SIG-M5 (cell line): ENCODE results near the gene PLEKHG4B.
"Not testable (repeated sequence)": the region's sequence is repeated elsewhere in the genome, so short reads cannot be mapped to it uniquely, and the experiment has no call there.

Experiments used
- DNase-seq: peaks from one replicate; lab custom pipeline; 2025; lab: John Stamatoyannopoulos, UW

The PLEKHG4B gene

DNA sequence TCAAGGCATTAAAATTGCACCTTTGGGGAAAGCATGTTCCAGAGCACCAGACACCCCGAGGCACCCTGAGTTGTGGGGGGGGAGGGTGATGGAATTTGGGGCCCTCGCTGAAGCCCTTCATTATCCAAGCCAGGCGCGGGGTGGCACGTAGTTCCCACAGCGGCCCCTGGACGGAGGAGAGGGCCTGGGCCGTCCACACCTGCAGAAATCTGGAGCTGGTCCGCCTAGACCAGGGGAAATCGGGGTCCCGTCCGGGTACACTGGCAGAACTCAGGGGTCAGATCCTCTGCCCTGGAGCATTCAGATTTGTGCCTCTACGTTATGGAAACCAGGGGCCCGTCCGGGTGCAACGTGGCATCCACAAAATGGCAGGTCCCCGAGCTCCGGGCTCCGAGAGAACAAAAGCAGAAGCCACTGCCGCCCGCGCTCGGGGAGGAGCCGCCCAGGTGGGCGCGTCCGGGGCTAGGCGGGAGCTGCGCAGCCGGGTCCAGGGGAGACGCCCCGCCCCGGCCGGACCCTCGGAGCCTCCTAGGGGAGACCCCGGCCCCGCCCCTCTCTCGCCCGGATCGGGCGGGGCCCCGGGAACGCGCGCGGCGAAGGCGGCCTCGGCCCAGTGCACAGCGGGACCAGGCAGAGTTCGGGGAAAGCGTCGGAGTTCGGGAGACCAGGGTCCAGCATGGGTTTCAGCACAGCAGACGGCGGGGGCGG is at the start of gene PLEKHG4B:
TSS of gene PLEKHG4B (plus strand) at position 613 of the 708 bp plus-strand sequence. CDS start at position 677, 64 bp downstream.
- DNase-seq: no peak

- DNase-seq: no peak
These were observed 49.7 kb upstream of the PLEKHG4B start for GRCh38 chr5:42250-42649.

- DNase-seq: no peak
These were observed 43.8 kb upstream of the PLEKHG4B start for GRCh38 chr5:48192-48591.

GRCh38 chr5:49530-49929 is 42.4 kb upstream of the PLEKHG4B start:
- DNase-seq: not testable (repeated sequence)

GRCh38 chr5:49953-50544 is 41.9 kb upstream of the PLEKHG4B start:
- no peak for DNase-seq

- DNase-seq: no peak
These were observed 41.1 kb upstream of the PLEKHG4B start for GRCh38 chr5:50724-51499.

DNA sequence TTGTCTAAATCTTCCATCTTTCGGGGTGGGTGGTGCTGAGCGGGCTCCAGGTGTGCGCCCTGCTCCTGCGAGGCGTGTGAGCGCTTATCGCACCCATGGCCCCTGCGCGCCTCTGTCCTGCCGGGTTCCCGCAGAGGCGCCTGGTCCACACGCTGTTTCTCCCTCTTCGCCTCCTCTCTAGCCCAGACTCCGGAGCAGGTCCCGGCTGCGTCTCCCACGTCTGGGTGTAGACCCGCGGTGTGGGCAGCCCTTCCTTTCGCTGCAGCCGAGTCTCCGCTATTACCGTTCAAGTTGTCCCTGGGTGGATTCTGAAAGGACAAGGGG is 40.5 kb upstream of the PLEKHG4B start:
- DNase-seq: no peak

GRCh38 chr5:53381-54174 is 38.4 kb upstream of the PLEKHG4B start:
- DNase-seq: no peak

- no peak for DNase-seq
These were observed 37.7 kb upstream of the PLEKHG4B start for GRCh38 chr5:54175-54730.

- no peak for DNase-seq
These were observed 36.9 kb upstream of the PLEKHG4B start for GRCh38 chr5:54876-55569.

DNA sequence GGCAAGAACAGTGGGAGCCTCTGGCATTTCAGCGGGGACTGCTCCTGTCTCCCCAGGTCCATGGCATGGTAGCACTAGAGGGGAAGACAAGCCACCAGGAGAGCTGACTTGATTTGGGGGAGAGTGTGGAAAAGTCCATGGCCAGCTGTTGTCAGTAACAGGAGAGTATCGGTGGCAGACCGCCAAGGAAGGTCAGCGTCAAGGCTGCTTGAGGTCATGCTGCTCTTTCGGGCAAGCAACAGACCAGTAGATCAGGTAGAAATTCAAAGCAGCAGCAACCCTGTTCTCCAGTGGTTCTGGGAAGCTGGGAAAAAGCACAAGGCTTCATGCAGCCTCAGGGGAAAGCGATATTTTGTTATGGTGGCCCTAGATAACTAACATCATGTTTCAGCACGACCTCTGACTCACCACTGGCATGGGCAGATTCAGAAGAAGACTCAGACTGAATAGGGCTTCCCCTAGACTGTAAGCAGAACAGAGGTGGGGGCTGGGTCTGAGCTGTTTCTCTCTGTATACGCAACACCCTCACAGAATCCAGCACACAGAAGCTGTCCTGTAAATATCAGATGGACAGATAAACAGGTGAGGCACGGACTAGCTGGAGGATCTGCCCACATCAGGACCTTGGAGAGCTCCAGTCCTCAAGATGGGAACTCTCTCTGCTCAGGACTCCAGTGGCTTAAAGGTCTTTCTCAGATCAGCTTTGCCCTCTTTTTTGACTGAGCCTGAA is 35.2 kb upstream of the PLEKHG4B start:
- DNase-seq: no peak

DNA sequence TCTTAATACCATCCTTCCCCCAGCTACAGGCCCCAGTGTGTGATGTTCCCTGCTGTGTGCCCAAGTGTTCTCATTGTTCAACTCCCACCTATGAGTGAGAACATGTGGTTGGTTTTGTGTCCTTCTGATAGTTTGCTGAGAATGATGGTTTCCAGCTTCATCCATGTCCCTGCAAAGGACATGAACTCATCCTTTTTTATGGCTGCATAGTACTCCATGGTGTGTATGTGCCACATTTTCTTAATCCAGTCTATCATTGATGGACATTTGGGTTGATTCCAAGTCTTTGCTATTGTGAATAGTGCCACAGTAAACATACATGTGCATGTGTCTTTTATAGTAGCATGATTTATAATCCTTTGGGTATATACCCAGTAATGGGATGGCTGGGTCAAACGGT is 31.7 kb upstream of the PLEKHG4B start:
- not testable (repeated sequence) for DNase-seq

DNA sequence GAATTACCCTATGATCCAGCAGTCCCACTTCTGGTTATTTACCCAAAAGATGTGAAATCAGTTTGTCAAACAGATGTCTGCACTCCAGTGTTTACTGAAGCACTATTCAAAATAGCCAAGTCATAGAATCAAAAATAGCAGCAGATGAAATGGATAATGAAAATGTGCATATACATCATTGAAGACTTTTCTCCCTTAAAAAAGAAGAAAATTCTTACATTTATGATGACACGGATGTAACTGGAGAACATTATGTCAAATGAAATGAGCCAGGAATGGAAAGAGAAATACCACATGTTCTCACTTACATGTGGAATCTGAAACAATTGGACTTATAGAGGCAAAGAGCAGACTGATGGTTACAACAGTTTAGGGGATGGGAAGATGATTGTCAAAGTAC is 21.5 kb upstream of the PLEKHG4B start:
- no peak for DNase-seq

- DNase-seq: not testable (repeated sequence)
These were observed 19.4 kb upstream of the PLEKHG4B start for GRCh38 chr5:72316-73180.

DNA sequence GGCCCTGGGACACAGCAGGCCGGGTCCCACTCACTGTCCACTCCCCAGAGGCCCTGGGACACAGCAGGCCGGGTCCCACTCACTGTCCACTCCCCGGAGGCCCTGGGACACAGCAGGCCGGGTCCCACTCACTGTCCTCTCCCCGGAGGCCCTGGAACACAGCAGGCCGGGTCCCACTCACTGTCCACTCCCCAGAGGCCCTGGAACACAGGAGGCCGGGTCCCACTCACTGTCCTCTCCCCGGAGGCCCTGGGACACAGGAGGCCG is 18.9 kb upstream of the PLEKHG4B start:
- DNase-seq: not testable (repeated sequence)

DNA sequence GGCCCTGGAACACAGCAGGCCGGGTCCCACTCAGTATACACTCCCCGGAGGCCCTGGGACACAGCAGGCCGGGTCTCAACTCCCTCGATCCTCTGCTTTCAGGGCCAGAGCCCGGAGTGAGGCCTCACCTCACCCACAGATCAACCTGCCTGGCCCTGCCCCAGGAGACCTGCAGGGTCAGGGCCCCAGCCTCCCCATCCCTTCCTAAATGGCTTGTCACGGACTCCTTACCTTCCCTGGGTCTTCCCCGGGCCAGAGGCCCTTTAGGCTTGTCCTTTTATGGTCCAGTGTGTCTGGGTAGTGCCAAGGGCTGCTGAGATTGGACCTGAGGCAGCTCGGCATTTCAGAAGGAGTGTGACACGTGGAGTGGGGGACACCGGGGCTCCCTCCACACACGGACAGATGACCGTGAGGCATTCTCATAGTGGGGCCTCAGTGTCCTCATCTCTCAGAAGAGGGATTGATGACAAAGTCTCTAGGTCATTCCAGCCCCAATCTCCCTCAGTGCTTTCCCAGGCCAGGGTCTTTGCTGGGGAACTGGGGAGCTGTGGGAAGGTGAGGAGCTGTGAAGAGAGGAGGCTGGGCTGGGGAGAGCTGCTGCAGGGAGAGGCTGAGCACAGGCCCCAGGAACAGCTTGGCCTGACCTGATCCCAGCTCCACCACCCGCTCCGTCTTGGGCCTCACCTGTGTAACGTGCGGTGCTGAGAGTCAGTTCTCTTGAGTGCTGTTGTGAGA is 18.0 kb upstream of the PLEKHG4B start:
- DNase-seq: no peak

- DNase-seq: no peak
These were observed 17.4 kb upstream of the PLEKHG4B start for GRCh38 chr5:74503-75109.

GRCh38 chr5:75331-76320 is 16.3 kb upstream of the PLEKHG4B start:
- no peak for DNase-seq
